GM18499 (cell line): Measurements from ENCODE around the gene JMJD7.

ENCODE experiments used
- ATAC-seq: cut with Tn5 transposase; IDR thresholded peaks from one replicate; pipeline ENCODE4 v1.9.1; 2021; ENCODE audit warnings: moderate number of reproducible peaks; ENCODE audit not compliant: insufficient read depth, unreplicated experiment

The JMJD7 gene

GRCh38 chr15:41839781-41840491 lies 12.0 kb downstream of the JMJD7 start:
- no peak for ATAC-seq

GRCh38 chr15:41840673-41841072 lies 12.8 kb downstream of the JMJD7 start:
- no peak for ATAC-seq

- ATAC-seq: no peak
These were observed 13.2 kb downstream of the JMJD7 start for GRCh38 chr15:41841131-41841530.

GRCh38 chr15:41842229-41842628 lies 14.3 kb downstream of the JMJD7 start:
- ATAC-seq: no peak

GRCh38 chr15:41843571-41843970 lies 15.7 kb downstream of the JMJD7 start:
- no peak for ATAC-seq

- ATAC-seq: no peak
These were observed 16.9 kb downstream of the JMJD7 start for GRCh38 chr15:41844814-41845213.

GRCh38 chr15:41847206-41847605 lies 19.3 kb downstream of the JMJD7 start:
- no peak for ATAC-seq

GRCh38 chr15:41847981-41848380 lies 20.1 kb downstream of the JMJD7 start:
- no peak for ATAC-seq

GRCh38 chr15:41848631-41849030 lies 20.7 kb downstream of the JMJD7 start:
- no peak for ATAC-seq

GRCh38 chr15:41849204-41849603 lies 21.3 kb downstream of the JMJD7 start:
- no peak for ATAC-seq

GRCh38 chr15:41849861-41850260 lies 22.0 kb downstream of the JMJD7 start:
- ATAC-seq: no peak

GRCh38 chr15:41850482-41851166 lies 22.7 kb downstream of the JMJD7 start:
- no peak for ATAC-seq

GRCh38 chr15:41851167-41851523 lies 23.3 kb downstream of the JMJD7 start:
- ATAC-seq: no peak

GRCh38 chr15:41851755-41852370 lies 24.0 kb downstream of the JMJD7 start:
- ATAC-seq: no peak

GRCh38 chr15:41852736-41853590 lies 25.1 kb downstream of the JMJD7 start:
- no peak for ATAC-seq

GRCh38 chr15:41853831-41854230 lies 25.9 kb downstream of the JMJD7 start:
- ATAC-seq: no peak

GRCh38 chr15:41854443-41854842 lies 26.6 kb downstream of the JMJD7 start:
- ATAC-seq: no peak

GRCh38 chr15:41855261-41855961 lies 27.5 kb downstream of the JMJD7 start:
- ATAC-seq: no peak

GRCh38 chr15:41856262-41856661 lies 28.4 kb downstream of the JMJD7 start:
- no peak for ATAC-seq

GRCh38 chr15:41856716-41857115 lies 28.8 kb downstream of the JMJD7 start:
- no peak for ATAC-seq
